Measurements from ENCODE around the gene SETDB1.

Gene SETDB1

GRCh38 chr1:150976879-150977694, 50.9 kb downstream of the SETDB1 start:
- DNase-seq, result peak; percentile 4

GRCh38 chr1:150979092-150980056, 53.2 kb downstream of the SETDB1 start:
- DNase-seq, result peak; percentile 49

DNA sequence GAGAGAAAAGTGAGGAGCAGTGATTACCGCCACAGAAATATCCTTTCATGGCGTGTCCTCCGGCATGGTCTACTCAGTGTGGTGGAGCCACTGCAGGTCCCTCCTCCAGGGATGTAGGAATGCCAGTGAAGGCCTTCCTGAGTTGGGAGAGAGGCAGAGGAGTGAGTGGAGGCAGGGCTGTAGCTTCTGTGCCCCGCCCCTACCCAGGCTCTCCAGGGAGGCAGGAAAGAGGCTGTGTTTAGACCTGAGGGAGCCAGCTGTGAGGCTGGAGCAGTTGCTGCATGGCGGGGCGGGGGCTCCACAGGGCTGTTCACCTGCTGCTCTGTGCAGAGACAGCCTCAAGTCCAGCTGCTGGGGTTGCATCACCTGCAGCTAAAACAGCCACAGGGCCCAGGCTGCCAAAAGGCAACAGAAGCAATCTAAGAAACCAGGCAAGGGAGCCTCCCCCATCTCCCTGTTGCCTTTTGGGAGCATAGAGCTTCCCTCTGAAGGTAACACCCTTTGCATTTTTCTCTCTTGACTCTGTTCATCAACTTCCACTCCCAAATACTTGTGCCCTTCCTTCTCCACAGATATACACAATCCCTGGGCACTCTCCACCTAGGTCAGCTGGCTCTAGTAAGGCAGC, 55.1 kb downstream of the SETDB1 start:
- DNase-seq, result peak; percentile 4

DNA sequence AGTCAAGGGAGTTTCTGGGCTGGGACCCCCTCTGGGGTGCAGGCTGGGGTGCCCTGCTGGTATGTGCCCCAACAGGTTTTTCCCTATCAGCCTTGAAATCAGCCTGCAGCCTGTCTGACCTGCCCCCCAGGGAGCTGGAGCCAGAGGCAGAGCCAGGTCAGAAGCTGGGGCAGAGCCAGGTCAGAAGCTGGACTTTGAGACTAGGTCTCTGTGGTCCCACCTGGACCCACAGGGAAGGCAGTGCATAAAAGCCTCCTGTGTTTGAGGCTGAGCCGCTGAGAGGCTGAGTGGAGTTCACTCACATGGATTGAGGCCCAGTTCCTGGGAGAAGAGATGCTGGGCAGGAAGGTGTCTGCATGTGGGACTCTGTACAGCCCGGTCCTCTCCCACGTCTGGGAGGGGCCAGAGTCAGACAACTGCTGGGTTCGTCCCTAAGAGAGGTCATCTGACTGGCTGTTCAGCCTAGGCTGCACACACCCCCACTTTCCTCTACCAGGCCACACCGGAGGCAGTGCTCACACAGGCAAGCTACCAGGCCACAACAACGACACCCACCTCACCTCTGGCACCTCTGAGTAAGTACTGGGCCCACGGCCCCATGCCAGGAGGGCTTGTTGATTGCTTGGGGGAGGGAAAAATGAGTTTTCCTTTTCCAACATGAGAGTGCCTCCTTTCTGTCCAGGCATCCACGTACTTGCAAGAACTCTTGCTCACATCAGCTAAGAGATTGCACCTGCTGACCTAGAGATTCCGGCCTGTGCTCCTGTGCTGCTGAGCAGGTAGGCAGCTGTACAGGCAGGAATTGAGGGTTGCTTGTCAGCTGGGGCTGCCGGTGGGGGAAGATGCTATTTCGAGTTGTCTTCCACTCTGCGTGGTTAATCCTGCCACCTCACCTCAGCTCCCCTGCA, 55.9 kb downstream of the SETDB1 start, which contains the start of gene ANXA9:
Gene ANXA9 (plus strand): TSS at position 488 of the 908 bp plus-strand sequence. CDS start 814 bp downstream, outside the sequence.
- DNase-seq, result no peak

- DNase-seq, result no peak
Measured at GRCh38 chr1:150985179-150985825, 59.1 kb downstream of the SETDB1 start.

- DNase-seq, result no peak
Measured at GRCh38 chr1:150987924-150988323, 61.8 kb downstream of the SETDB1 start.

DNA sequence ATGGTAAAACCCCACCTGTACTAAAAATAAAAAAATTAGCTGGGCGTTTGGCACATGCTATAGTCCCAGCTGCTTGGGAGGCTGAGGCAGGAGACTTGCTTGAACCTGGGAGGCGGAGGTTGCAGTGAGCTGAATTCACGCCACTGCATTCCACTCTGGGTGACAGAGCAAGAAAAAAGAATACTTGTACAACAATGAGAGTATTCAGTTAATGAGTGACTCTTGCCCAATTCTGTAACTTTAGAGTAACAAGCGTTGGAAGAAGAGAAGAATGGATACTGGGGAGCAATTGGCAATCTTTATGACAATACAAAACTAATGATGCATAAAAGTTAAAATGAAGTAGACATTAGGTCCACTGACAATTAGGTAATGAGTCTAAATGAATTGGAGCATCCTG, 66.5 kb downstream of the SETDB1 start:
- DNase-seq, result no peak

GRCh38 chr1:150994248-150994647, 68.1 kb downstream of the SETDB1 start:
- no peak for DNase-seq

DNA sequence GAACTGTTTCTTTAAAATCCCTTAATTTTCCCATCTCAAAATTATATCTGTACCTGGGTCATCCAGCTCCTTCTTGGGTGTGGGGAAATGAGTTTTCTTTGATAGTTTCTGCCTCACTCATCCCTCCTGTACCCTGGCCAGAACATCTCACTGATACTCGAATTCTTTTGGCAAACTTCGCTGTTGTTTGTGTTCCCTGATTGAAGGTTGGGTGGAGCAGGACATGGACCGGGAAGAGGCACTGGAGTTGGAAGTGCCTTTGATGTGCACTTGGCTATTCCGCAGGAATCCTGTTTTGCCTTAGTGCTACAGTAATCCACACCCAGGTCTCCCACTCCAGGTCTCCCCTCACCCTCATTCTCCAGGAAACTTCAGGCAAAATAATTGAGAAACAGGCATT, 69.3 kb downstream of the SETDB1 start:
- no peak for DNase-seq

- no peak for DNase-seq
Measured at GRCh38 chr1:150995896-150996295, 69.7 kb downstream of the SETDB1 start.

GRCh38 chr1:150997126-150997872, 71.1 kb downstream of the SETDB1 start:
- no peak for DNase-seq

DNA sequence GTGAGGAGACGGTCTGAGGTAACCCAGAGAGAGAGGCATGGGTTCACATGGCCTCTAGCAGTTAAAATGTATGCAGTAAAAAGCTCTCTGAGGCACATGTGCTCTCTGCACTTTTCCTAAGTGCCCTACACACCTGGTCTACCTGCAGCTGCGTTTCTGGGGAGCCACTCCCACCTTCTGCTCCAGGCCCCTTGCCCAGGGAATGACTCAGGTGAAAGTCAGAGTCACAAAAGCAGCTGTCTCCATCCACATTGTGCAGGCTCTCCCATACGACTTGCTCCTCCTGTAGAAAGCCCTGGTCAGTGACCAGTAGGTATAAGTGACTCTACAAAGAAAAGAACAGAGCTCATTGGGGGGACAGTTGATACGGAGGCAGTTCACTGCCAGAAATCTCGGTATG, 71.8 kb downstream of the SETDB1 start:
- DNase-seq, result no peak

DNA sequence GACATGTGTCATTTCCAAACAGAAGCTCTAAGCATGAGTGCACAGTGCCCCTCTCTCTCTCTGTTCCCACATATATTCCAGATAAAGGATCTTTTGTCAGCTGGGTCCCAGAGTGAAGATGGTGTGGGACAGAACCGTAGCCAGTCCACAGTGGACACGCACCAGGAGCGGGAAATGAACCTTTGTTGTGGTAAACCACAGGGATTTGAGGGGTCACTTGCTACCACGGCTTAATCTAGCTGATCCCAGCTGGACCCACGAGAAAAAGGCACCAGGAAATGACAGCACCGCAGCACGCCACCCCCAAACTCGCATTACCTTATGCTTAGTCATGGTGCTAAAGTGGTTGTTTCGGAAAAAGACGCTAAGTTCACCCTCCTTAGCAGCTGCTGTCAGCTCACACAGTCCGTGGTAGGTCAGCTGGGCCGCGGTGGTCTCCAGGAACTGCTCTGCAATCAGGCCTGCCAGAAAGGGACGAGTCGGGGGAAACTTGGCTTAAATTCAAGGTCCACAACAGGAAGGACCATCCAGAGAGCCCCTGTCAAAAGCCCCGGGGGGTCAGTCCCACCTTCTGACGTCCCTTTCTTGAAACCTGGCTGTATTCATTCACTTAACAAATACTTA, 73.0 kb downstream of the SETDB1 start:
- DNase-seq, result no peak

GRCh38 chr1:150999926-151000325, 73.8 kb downstream of the SETDB1 start:
- no peak for DNase-seq

- DNase-seq, result no peak
Measured at GRCh38 chr1:151000408-151000807, 74.2 kb downstream of the SETDB1 start.

DNA sequence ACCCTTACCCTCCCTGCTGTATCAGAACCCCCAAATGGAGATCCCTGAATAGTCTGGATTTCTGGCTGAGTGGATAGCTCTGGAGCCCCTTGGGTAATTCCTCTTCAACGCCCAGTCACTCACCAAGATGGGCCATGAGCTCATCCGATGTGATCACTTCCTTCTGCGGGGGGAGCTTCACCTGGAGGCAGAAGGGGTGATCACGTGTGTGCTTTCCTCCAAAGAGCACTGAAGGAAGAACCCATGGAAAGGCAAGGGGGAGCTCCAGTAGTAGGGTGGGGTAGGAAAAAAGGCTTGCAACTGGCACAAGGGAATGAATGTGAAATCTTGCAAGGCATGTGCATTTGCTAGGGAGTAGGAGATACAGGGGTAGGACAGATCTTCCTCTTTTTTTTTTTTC, 75.4 kb downstream of the SETDB1 start:
- no peak for DNase-seq

DNA sequence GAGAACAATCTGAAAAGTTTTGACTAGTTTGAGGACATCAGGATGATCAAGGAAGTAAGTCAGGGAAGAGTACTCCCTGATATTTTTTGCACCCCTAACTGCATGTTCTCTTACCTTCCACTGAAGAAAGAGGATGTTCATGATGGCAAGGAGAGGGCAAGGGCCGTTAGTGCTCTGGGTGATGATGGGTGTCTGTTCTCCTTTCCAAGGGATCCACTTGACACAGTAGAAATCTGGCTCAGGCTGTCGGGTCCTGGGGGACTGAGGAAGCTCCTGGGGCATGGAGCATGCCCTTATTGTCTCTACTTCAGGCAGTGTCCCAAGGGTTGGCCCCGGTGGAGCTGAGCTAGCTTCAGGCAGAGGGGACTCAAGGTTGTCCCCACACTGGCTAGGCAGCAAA, 75.9 kb downstream of the SETDB1 start:
- no peak for DNase-seq

DNA sequence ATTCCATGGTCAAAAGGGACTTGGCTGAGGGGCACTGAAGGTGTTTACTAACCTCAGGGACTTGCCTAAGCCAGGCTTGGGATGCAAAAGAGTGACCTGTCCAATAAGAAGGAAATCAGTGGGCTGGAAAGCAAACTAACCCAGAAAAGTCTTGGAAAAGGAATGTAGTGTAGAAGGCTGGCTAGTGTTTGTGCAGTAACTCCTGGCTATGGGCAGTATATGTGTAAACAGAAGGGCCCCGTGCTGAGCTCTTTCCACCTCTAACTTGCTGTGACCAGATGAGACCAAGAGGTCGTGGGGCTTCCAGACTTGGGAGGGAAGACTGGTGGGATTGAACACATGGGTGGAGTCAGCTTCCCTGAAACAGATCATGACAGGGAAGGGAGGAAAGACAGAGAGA, 76.4 kb downstream of the SETDB1 start:
- DNase-seq, result no peak

GRCh38 chr1:151003180-151003579, 77.0 kb downstream of the SETDB1 start:
- no peak for DNase-seq

- DNase-seq, result no peak
Measured at GRCh38 chr1:151005729-151006319, 79.7 kb downstream of the SETDB1 start.

Measured in NCI-H2029 (cell line).